Astrocyte (in vitro differentiated cells and primary cell): ENCODE data around the gene FAM184B. TPM values are rescaled to one million over a fixed set of nuclear protein-coding genes. Genes with fewer than 3 reads are reported as not detected.
A peak's percentile ranks its signal among the peaks of the same experiment; 100 is the strongest.

Experiments
- DNase-seq: peaks from one replicate; pipeline ENCODE4 v3.0.0-alpha.2; 2010; ENCODE audit warnings: low read depth
- FAIRE-seq: peaks from 2 replicates; lab custom pipeline; 2011; peaks lifted over from hg19 to GRCh38; lab: Jason Lieb, UNC
- H2AFZ ChIP-seq: 2 replicates; pipeline ENCODE4 v1.6.0; 2012; ENCODE audit warnings: low read depth, low read length, inconsistent platforms
- H3K27ac ChIP-seq: 2 replicates; pipeline ENCODE4 v1.5.1; 2011; ENCODE audit warnings: low read depth, low read length, inconsistent platforms
- H3K27me3 ChIP-seq: 2 replicates; pipeline ENCODE4 v1.6.0; 2011; ENCODE audit warnings: low read length, inconsistent platforms; ENCODE audit not compliant: insufficient read depth
- H3K36me3 ChIP-seq: 2 replicates; pipeline ENCODE4 v1.5.1; 2011; ENCODE audit warnings: low read length, inconsistent platforms; ENCODE audit not compliant: insufficient read depth
- H3K4me1 ChIP-seq: 2 replicates; pipeline ENCODE4 v1.5.1; 2011; ENCODE audit warnings: low read length, inconsistent platforms; ENCODE audit not compliant: insufficient read depth
- H3K4me2 ChIP-seq: 2 replicates; pipeline ENCODE4 v1.6.0; 2012; ENCODE audit warnings: low read length, inconsistent platforms
- H3K4me3 ChIP-seq: 2 replicates; pipeline ENCODE4 v1.5.1; 2011; ENCODE audit warnings: low read depth, mild to moderate bottlenecking, low read length, inconsistent platforms; ENCODE audit not compliant: insufficient read depth
- H3K79me2 ChIP-seq: 2 replicates; pipeline ENCODE4 v1.6.0; 2012; ENCODE audit warnings: mild to moderate bottlenecking, low read length, inconsistent platforms; ENCODE audit not compliant: insufficient read depth
- H3K9ac ChIP-seq: 2 replicates; pipeline ENCODE4 v1.6.0; 2012; ENCODE audit warnings: mild to moderate bottlenecking, low read length, inconsistent platforms
- H3K9me3 ChIP-seq: 2 replicates; pipeline ENCODE4 v1.5.1; 2012; ENCODE audit warnings: low read depth, mild to moderate bottlenecking, low read length, inconsistent platforms; ENCODE audit not compliant: insufficient read depth
- H4K20me1 ChIP-seq: 2 replicates; pipeline ENCODE4 v1.6.0; 2012; ENCODE audit warnings: low read length, inconsistent platforms; ENCODE audit not compliant: insufficient read depth
- H3K27ac Mint-ChIP-seq: one replicate; pipeline ENCODE4 v1.8.0; 2021; ENCODE audit warnings: mild to moderate bottlenecking, mixed read lengths; ENCODE audit not compliant: unreplicated experiment
- H3K27me3 Mint-ChIP-seq: one replicate; pipeline ENCODE4 v1.8.0; 2021; ENCODE audit warnings: low read depth, mixed read lengths; ENCODE audit not compliant: unreplicated experiment
- H3K36me3 Mint-ChIP-seq: one replicate; pipeline ENCODE4 v1.8.0; 2021; ENCODE audit warnings: low read depth, mixed read lengths; ENCODE audit not compliant: unreplicated experiment
- H3K4me1 Mint-ChIP-seq: one replicate; pipeline ENCODE4 v1.8.0; 2021; ENCODE audit warnings: low read depth, mixed read lengths; ENCODE audit not compliant: unreplicated experiment
- H3K4me3 Mint-ChIP-seq: one replicate; pipeline ENCODE4 v1.8.0; 2021; ENCODE audit warnings: mild to moderate bottlenecking, moderate library complexity, mixed read lengths; ENCODE audit not compliant: unreplicated experiment
- H3K9me3 Mint-ChIP-seq: one replicate; pipeline ENCODE4 v1.8.0; 2021; ENCODE audit warnings: mild to moderate bottlenecking, mixed read lengths; ENCODE audit not compliant: unreplicated experiment
- EZH2 ChIP-seq: IDR thresholded peaks from 2 replicates; pipeline ENCODE4 v1.6.1; 2012; ENCODE audit warnings: mild to moderate bottlenecking, low read length, inconsistent platforms; ENCODE audit not compliant: insufficient read depth
- total RNA-seq: library from RNA; stranded (reverse); gene quantifications from 2 replicates; pipeline ENCODE4 v1.2.1, GENCODE V29; 2021
- TF ChIP-seq, protein P1 (sequence below): IDR thresholded peaks from 2 replicates; pipeline ENCODE4 v1.5.1; 2011; ENCODE audit warnings: low read depth, mild to moderate bottlenecking, inconsistent platforms, low read length, moderate library complexity; ENCODE audit not compliant: insufficient read depth

Gene FAM184B
- total RNA-seq, 1 donor from 2014 or later = 0.54 TPM

DNA sequence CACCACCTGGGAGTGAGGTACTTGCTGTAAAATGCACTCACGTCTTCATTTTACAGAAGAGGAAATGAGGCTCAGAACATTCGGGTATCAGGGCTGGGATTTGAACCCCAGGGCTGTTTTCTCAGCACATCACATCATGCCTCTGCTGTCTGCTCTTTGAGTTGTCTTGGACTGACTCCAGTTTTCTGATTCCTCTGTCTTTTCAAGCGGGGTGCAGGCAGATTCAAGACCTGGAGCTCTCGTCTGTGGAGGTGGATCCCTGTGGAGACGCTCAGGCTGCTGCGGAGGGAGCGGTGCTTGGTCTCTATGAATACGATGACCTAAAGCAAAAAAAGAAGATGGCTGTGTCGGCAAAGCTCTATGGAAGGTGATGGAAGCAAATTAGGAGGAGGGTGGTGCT lies 198.1 kb downstream of the FAM184B start:
- Mint-ChIP-seq H3K9me3 (no peaks in the 10 kb centered on the region), H3K27ac (peak overlapping the region; percentile 34)

DNA sequence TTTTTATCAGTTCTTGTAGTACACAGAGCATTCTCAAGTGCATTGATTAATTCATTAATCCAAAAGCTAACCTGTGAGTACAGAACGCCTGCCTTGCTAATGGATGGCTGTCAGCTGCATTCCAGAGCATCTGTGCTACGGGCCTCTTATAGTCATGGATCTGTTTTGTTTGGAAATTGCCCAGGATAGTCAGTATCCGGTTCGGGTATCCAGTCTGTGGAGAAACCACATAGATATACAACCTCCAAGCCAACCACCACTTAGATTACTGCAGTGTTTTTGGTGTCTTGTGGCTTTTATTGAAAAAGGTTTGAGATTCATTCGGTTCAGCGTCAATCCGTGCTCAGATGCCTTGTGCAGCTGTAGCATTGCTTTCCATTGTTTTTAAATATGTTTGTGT lies 200.5 kb downstream of the FAM184B start:
- no peaks in the 10 kb centered on the region for H3K27me3 Mint-ChIP-seq
- no peak overlapping the region for H3K27ac ChIP-seq
- peaks cover 14% of the 10 kb centered on the region for H3K4me1 Mint-ChIP-seq
- no peak overlapping the region for H3K4me3 ChIP-seq
- H3K27me3 ChIP-seq = no peaks in the 10 kb centered on the region
- H3K9ac ChIP-seq = no peak overlapping the region
- no peaks in the 10 kb centered on the region for H3K9me3 Mint-ChIP-seq
- no peaks in the 10 kb centered on the region for H3K9me3 ChIP-seq
- DNase-seq = peak; percentile 86
- H3K36me3 ChIP-seq = peaks cover 32% of the 10 kb centered on the region
- H3K4me3 Mint-ChIP-seq = no peak overlapping the region
- FAIRE-seq = no peak
- peaks cover 15% of the 10 kb centered on the region for H3K4me1 ChIP-seq
- H3K79me2 ChIP-seq = peaks cover 19% of the 10 kb centered on the region
- H3K36me3 Mint-ChIP-seq = peaks cover 23% of the 10 kb centered on the region
- TF ChIP-seq, protein P1, sequence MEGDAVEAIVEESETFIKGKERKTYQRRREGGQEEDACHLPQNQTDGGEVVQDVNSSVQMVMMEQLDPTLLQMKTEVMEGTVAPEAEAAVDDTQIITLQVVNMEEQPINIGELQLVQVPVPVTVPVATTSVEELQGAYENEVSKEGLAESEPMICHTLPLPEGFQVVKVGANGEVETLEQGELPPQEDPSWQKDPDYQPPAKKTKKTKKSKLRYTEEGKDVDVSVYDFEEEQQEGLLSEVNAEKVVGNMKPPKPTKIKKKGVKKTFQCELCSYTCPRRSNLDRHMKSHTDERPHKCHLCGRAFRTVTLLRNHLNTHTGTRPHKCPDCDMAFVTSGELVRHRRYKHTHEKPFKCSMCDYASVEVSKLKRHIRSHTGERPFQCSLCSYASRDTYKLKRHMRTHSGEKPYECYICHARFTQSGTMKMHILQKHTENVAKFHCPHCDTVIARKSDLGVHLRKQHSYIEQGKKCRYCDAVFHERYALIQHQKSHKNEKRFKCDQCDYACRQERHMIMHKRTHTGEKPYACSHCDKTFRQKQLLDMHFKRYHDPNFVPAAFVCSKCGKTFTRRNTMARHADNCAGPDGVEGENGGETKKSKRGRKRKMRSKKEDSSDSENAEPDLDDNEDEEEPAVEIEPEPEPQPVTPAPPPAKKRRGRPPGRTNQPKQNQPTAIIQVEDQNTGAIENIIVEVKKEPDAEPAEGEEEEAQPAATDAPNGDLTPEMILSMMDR = no peak
- TF ChIP-seq EZH2 = no peak
- H4K20me1 ChIP-seq = peaks cover 24% of the 10 kb centered on the region
- H3K4me2 ChIP-seq = peak overlapping the region; percentile 49
- no peak overlapping the region for H2AFZ ChIP-seq
- H3K27ac Mint-ChIP-seq = no peak overlapping the region

More for the DNA sequence above, 198.1 kb downstream of the FAM184B start:
- Histone ChIP-seq H3K4me1 (peaks cover 10% of the 10 kb centered on the region), H3K79me2 (peaks cover 13% of the 10 kb centered on the region), H3K4me3 (no peak overlapping the region), H3K9me3 (no peaks in the 10 kb centered on the region), H3K27ac (no peak overlapping the region), H4K20me1 (peaks cover 21% of the 10 kb centered on the region), H2AFZ (no peak overlapping the region), H3K27me3 (no peaks in the 10 kb centered on the region), H3K36me3 (peaks cover 32% of the 10 kb centered on the region), H3K4me2 (no peak overlapping the region), H3K9ac (no peak overlapping the region)
- H3K4me1 Mint-ChIP-seq = peaks cover 22% of the 10 kb centered on the region
- DNase-seq (no peak), FAIRE-seq (no peak)
- TF ChIP-seq, protein P1 = no peak
- no peak for TF ChIP-seq EZH2
- no peaks in the 10 kb centered on the region for H3K27me3 Mint-ChIP-seq
- peak overlapping the region; percentile 52 for H3K4me3 Mint-ChIP-seq
- H3K36me3 Mint-ChIP-seq = peaks cover 33% of the 10 kb centered on the region

Other genes starting within 250 kb of the FAM184B start
- 163 and 176 TPM in 2 replicates for gene LAP3, start 204.4 kb downstream of the FAM184B start, total RNA-seq
- gene MED28, start 167.0 kb downstream of the FAM184B start, total RNA-seq = 42.6 and 43.6 TPM in 2 replicates
- 29.0 and 32.7 TPM in 2 replicates for gene DCAF16, start 29.1 kb upstream of the FAM184B start, total RNA-seq
- gene NCAPG, start 29.4 kb upstream of the FAM184B start, total RNA-seq = 2.6 and 4.7 TPM in 2 replicates
- gene LCORL, start 240.1 kb upstream of the FAM184B start, total RNA-seq = 10.3 and 11.8 TPM in 2 replicates